Neural progenitor cell (in vitro differentiated cells): ENCODE data around the gene ARSA. TPM values are rescaled to one million over a fixed set of nuclear protein-coding genes. Genes with fewer than 3 reads are reported as not detected.

Experiments used
- DNase-seq: peaks from one replicate; pipeline ENCODE4 v3.0.0-alpha.2; 2016; ENCODE audit warnings: low spot score
- H2AFZ ChIP-seq: fragments of 200-600 bp; sonication (generic); replicated peaks from 2 replicates; pipeline ENCODE4 v1.6.1; 2016; ENCODE audit warnings: antibody characterized with exemption
- H3F3A ChIP-seq: fragments of 200-600 bp; sonication (generic); 2 replicates; pipeline ENCODE4 v1.6.1; 2016; ENCODE audit warnings: antibody characterized with exemption, low read depth
- H3K27ac ChIP-seq: fragments of 200-600 bp; sonication (generic); 2 replicates; pipeline ENCODE4 v1.5.1; 2016; ENCODE audit warnings: mild to moderate bottlenecking
- H3K27me3 ChIP-seq: fragments of 200-600 bp; sonication (generic); 2 replicates; pipeline ENCODE4 v1.6.1; 2016; ENCODE audit warnings: mild to moderate bottlenecking, moderate library complexity
- H3K36me3 ChIP-seq: fragments of 200-600 bp; sonication (generic); 2 replicates; pipeline ENCODE4 v1.5.1; 2016
- H3K4me1 ChIP-seq: fragments of 200-600 bp; sonication (generic); 2 replicates; pipeline ENCODE4 v1.6.1; 2016; ENCODE audit warnings: mixed run types
- H3K4me2 ChIP-seq: fragments of 200-600 bp; sonication (generic); 2 replicates; pipeline ENCODE4 v1.6.1; 2016
- H3K4me3 ChIP-seq: fragments of 200-600 bp; sonication (generic); 2 replicates; pipeline ENCODE4 v1.5.1; 2016
- H3K79me2 ChIP-seq: fragments of 200-600 bp; sonication (generic); 2 replicates; pipeline ENCODE4 v1.6.1; 2016; ENCODE audit warnings: low read depth
- H3K9ac ChIP-seq: fragments of 200-600 bp; sonication (generic); 2 replicates; pipeline ENCODE4 v1.6.1; 2016
- H3K9me3 ChIP-seq: fragments of 200-600 bp; sonication (generic); 2 replicates; pipeline ENCODE4 v1.5.1; 2016; ENCODE audit warnings: low read depth
- H4K20me1 ChIP-seq: fragments of 200-600 bp; sonication (generic); 2 replicates; pipeline ENCODE4 v1.6.1; 2016; ENCODE audit warnings: low read depth
- H3K27ac Mint-ChIP-seq: 3 replicates; pipeline ENCODE4 v1.8.0; 2021; ENCODE audit warnings: mixed read lengths
- H3K27me3 Mint-ChIP-seq: 2 replicates; pipeline ENCODE4 v1.8.0; 2022; ENCODE audit warnings: low read depth, mild to moderate bottlenecking, inconsistent platforms, moderate library complexity, mixed read lengths; ENCODE audit not compliant: insufficient read depth
- H3K36me3 Mint-ChIP-seq: 3 replicates; pipeline ENCODE4 v1.8.0; 2021; ENCODE audit warnings: mixed read lengths
- H3K4me1 Mint-ChIP-seq: 3 replicates; pipeline ENCODE4 v1.8.0; 2021; ENCODE audit warnings: mixed read lengths
- H3K4me3 Mint-ChIP-seq: 3 replicates; pipeline ENCODE4 v1.8.0; 2021; ENCODE audit warnings: mild to moderate bottlenecking, moderate library complexity, mixed read lengths
- H3K9me3 Mint-ChIP-seq: 3 replicates; pipeline ENCODE4 v1.8.0; 2020; ENCODE audit warnings: mixed read lengths
- EZH2 ChIP-seq: fragments of 200-600 bp; sonication (generic); IDR thresholded peaks from 2 replicates; pipeline ENCODE4 v1.6.1; 2017; ENCODE audit warnings: antibody characterized with exemption, mild to moderate bottlenecking, moderate library complexity
- EZH2phosphoT487 ChIP-seq: fragments of 200-600 bp; sonication (generic); IDR thresholded peaks from 2 replicates; pipeline ENCODE4 v1.6.1; 2017; ENCODE audit warnings: antibody characterized with exemption
- total RNA-seq: library from RNA; depleted of rRNA; stranded (reverse); fragments of >200 nt; gene quantifications from 2 replicates; pipeline ENCODE4 v1.2.3, GENCODE V29; 2015; ENCODE audit warnings: low replicate concordance
- TF ChIP-seq, protein P1 (sequence below): fragments of 200-600 bp; sonication (generic); IDR thresholded peaks from 2 replicates; pipeline ENCODE4 v1.5.1; 2017; ENCODE audit warnings: antibody characterized with exemption, mild to moderate bottlenecking

The ARSA gene
- total RNA-seq, 1 donor from 2014 or later: 4.2 TPM

GRCh38 chr22:50605002-50605612, 22.8 kb downstream of the ARSA start:
- Mint-ChIP-seq H3K4me1 (peaks cover 14% of the 10 kb centered on the region), H3K4me3 (no peak overlapping the region), H3K9me3 (no peaks in the 10 kb centered on the region), H3K27me3 (peaks cover 5% of the 10 kb centered on the region), H3K27ac (no peak overlapping the region), H3K36me3 (peaks cover 1% of the 10 kb centered on the region)
- TF ChIP-seq, protein P1, sequence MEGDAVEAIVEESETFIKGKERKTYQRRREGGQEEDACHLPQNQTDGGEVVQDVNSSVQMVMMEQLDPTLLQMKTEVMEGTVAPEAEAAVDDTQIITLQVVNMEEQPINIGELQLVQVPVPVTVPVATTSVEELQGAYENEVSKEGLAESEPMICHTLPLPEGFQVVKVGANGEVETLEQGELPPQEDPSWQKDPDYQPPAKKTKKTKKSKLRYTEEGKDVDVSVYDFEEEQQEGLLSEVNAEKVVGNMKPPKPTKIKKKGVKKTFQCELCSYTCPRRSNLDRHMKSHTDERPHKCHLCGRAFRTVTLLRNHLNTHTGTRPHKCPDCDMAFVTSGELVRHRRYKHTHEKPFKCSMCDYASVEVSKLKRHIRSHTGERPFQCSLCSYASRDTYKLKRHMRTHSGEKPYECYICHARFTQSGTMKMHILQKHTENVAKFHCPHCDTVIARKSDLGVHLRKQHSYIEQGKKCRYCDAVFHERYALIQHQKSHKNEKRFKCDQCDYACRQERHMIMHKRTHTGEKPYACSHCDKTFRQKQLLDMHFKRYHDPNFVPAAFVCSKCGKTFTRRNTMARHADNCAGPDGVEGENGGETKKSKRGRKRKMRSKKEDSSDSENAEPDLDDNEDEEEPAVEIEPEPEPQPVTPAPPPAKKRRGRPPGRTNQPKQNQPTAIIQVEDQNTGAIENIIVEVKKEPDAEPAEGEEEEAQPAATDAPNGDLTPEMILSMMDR: no peak
- TF ChIP-seq EZH2: no peak
- TF ChIP-seq EZH2phosphoT487: no peak
- no peaks in the 10 kb centered on the region for H3K36me3 ChIP-seq
- peaks cover 4% of the 10 kb centered on the region for H3K4me1 ChIP-seq
- no peak overlapping the region for H3K4me2 ChIP-seq
- DNase-seq: no peak
- peaks cover 59% of the 10 kb centered on the region for H3K27me3 ChIP-seq
- H3K79me2 ChIP-seq: no peaks in the 10 kb centered on the region
- H3K4me3 ChIP-seq: no peak overlapping the region
- H4K20me1 ChIP-seq: peaks cover 13% of the 10 kb centered on the region
- no peaks in the 10 kb centered on the region for H3F3A ChIP-seq
- H2AFZ ChIP-seq: no peak overlapping the region
- no peak overlapping the region for H3K27ac ChIP-seq
- no peak overlapping the region for H3K9ac ChIP-seq
- no peaks in the 10 kb centered on the region for H3K9me3 ChIP-seq

GRCh38 chr22:50604256-50605001, 23.5 kb downstream of the ARSA start:
- no peak overlapping the region for H3K27ac ChIP-seq
- no peak overlapping the region for H3K9ac ChIP-seq
- peaks cover 4% of the 10 kb centered on the region for H3K4me1 ChIP-seq
- TF ChIP-seq, protein P1: no peak
- TF ChIP-seq EZH2phosphoT487 (no peak), EZH2 (no peak)
- DNase-seq: no peak
- Mint-ChIP-seq H3K27ac (no peak overlapping the region), H3K27me3 (peaks cover 11% of the 10 kb centered on the region), H3K9me3 (peaks cover 2% of the 10 kb centered on the region), H3K4me3 (no peak overlapping the region), H3K36me3 (peaks cover 4% of the 10 kb centered on the region), H3K4me1 (peaks cover 19% of the 10 kb centered on the region)
- H3K36me3 ChIP-seq: no peaks in the 10 kb centered on the region
- no peaks in the 10 kb centered on the region for H3F3A ChIP-seq
- H3K4me2 ChIP-seq: no peak overlapping the region
- H4K20me1 ChIP-seq: peaks cover 19% of the 10 kb centered on the region
- no peaks in the 10 kb centered on the region for H3K9me3 ChIP-seq
- H3K79me2 ChIP-seq: no peaks in the 10 kb centered on the region
- no peak overlapping the region for H3K4me3 ChIP-seq
- H3K27me3 ChIP-seq: peaks cover 66% of the 10 kb centered on the region
- no peak overlapping the region for H2AFZ ChIP-seq

- Histone ChIP-seq H3K27ac (no peak overlapping the region), H4K20me1 (peaks cover 21% of the 10 kb centered on the region), H3K9ac (no peak overlapping the region), H3K4me1 (peaks cover 4% of the 10 kb centered on the region), H3K79me2 (no peaks in the 10 kb centered on the region), H3K4me2 (no peak overlapping the region), H3K9me3 (no peaks in the 10 kb centered on the region), H2AFZ (no peak overlapping the region), H3K27me3 (peaks cover 73% of the 10 kb centered on the region), H3K36me3 (no peaks in the 10 kb centered on the region), H3F3A (no peaks in the 10 kb centered on the region), H3K4me3 (no peak overlapping the region)
- peaks cover 2% of the 10 kb centered on the region for H3K9me3 Mint-ChIP-seq
- peaks cover 13% of the 10 kb centered on the region for H3K27me3 Mint-ChIP-seq
- H3K4me3 Mint-ChIP-seq: no peak overlapping the region
- peak; percentile 39 for DNase-seq
- peaks cover 19% of the 10 kb centered on the region for H3K4me1 Mint-ChIP-seq
- TF ChIP-seq EZH2phosphoT487 (peak; percentile 69), EZH2 (peak; percentile 86)
- TF ChIP-seq, protein P1: no peak
- H3K27ac Mint-ChIP-seq: no peak overlapping the region
- peaks cover 4% of the 10 kb centered on the region for H3K36me3 Mint-ChIP-seq
These were observed 24.3 kb downstream of the ARSA start for GRCh38 chr22:50603511-50604255.
